ENCODE measurements around the gene ARID4A.
"Not testable (repeated sequence)": the region's sequence is repeated elsewhere in the genome, so short reads cannot be mapped to it uniquely, and the experiment has no call there.

The ARID4A gene

DNA sequence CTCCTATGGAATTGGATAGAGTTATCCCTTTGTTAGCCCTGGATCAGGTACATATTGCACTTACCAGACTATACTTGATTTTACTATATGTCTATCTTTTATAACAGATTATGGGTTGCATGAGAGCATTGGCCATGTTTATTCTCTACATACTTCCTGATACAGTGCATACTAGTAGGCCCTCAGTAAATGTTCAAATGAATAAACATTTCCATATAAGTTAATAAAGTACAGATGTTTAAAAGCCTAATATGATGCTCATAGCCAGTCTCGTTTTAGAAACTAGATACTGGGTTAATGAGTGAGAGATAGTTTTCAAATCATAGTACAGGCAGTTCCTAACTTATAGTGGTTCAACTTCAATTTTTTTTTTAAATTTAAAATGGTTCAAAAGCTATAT is 57.9 kb downstream of the ARID4A start:
- no peaks in the 10 kb centered on the region for H3K27me3 ChIP-seq (ENCODE audit: insufficient read depth, low read depth, severe bottlenecking)
- TF ChIP-seq, protein P1, sequence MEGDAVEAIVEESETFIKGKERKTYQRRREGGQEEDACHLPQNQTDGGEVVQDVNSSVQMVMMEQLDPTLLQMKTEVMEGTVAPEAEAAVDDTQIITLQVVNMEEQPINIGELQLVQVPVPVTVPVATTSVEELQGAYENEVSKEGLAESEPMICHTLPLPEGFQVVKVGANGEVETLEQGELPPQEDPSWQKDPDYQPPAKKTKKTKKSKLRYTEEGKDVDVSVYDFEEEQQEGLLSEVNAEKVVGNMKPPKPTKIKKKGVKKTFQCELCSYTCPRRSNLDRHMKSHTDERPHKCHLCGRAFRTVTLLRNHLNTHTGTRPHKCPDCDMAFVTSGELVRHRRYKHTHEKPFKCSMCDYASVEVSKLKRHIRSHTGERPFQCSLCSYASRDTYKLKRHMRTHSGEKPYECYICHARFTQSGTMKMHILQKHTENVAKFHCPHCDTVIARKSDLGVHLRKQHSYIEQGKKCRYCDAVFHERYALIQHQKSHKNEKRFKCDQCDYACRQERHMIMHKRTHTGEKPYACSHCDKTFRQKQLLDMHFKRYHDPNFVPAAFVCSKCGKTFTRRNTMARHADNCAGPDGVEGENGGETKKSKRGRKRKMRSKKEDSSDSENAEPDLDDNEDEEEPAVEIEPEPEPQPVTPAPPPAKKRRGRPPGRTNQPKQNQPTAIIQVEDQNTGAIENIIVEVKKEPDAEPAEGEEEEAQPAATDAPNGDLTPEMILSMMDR (IDR thresholded peaks at IDR 0.05; ENCODE audit: low read depth, low read length) = no peak
- no peaks in the 10 kb centered on the region for H3K9me3 ChIP-seq (ENCODE audit: severe bottlenecking)
- no peak for DNase-seq
- H3K36me3 ChIP-seq = peaks cover 38% of the 10 kb centered on the region
- no peak overlapping the region for H3K4me3 ChIP-seq (ENCODE audit: low read depth, low read length)
- no peak overlapping the region for H3K27ac ChIP-seq

DNA sequence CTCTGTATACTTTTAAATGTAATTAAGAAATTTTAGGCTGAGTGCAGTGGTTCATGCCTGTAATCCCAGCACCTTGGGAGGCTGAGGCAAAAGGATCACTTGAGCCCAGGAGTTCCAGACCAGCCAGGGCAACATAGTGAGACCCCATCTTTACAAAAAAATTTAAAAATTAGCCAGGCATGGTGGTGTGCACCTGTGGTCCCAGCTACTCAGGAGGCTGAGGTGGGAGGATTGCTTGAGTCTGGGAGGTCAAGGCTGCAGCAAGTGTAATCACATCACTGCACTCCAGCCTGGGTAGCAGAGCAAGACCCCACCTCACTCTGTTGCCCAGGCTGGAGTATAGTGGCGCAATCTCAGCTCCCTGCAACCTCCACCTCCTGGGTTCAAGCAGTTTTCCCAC is 63.9 kb downstream of the ARID4A start:
- not testable (repeated sequence) for H3K9me3 ChIP-seq (ENCODE audit: severe bottlenecking); H3K27ac ChIP-seq; H3K4me3 ChIP-seq (ENCODE audit: low read depth, low read length); DNase-seq; H3K27me3 ChIP-seq (ENCODE audit: insufficient read depth, low read depth, severe bottlenecking)
- H3K36me3 ChIP-seq = peaks cover 38% of the 10 kb centered on the region

DNA sequence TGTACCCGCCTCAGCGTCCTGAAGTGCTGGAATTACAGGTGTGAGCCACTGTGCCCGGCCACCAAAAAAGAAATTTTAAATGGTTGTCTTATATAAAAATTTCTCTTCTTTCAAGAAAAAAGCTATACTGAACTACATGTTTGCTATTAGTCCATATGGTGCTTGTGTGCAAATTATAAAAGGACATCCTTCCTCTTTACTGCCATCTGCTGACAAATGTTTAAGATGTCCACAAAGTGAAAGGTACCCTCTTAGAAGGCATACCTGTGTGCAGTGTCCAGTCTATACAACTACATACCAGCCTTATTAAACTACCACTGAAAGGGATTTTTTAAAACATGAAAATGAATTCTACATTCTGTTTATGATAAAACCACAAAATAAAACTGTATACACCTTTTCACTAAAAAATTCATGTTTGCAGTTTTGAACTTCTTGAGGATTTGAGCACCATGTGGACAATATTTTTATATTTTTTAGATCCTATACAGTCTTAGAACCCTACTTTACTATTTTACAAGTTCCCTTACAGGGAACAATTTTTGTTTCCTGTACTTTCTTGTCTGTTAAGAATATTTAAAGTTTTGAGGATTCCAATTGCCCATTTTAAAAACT is 64.5 kb downstream of the ARID4A start:
- Histone ChIP-seq H3K9me3 (ENCODE audit: severe bottlenecking) (no peaks in the 10 kb centered on the region), H3K36me3 (peaks cover 40% of the 10 kb centered on the region), H3K27me3 (ENCODE audit: insufficient read depth, low read depth, severe bottlenecking) (no peaks in the 10 kb centered on the region), H3K4me3 (ENCODE audit: low read depth, low read length) (no peak overlapping the region), H3K27ac (no peak overlapping the region)
- TF ChIP-seq, protein P1 (IDR thresholded peaks at IDR 0.05; ENCODE audit: low read depth, low read length) = no peak
- DNase-seq = no peak

DNA sequence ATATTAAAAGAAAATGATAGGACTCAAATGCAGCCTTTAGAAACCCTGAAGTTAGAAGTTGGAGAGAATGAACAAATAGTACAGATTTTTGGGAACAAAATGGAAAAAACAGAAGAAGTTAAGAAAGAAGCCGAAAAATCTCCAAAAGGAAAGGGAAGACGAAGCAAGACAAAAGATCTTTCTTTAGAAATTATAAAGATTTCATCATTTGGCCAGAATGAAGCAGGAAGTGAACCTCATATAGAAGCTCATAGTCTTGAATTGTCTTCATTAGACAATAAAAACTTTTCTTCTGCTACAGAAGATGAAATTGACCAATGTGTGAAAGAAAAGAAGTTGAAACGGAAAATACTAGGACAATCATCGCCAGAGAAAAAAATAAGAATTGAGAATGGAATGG is 66.0 kb downstream of the ARID4A start:
- H3K27me3 ChIP-seq (ENCODE audit: insufficient read depth, low read depth, severe bottlenecking) = no peaks in the 10 kb centered on the region
- no peak overlapping the region for H3K4me3 ChIP-seq (ENCODE audit: low read depth, low read length)
- no peak overlapping the region for H3K27ac ChIP-seq
- DNase-seq = no peak
- H3K36me3 ChIP-seq = peaks cover 42% of the 10 kb centered on the region
- TF ChIP-seq, protein P1 (IDR thresholded peaks at IDR 0.05; ENCODE audit: low read depth, low read length) = no peak
- H3K9me3 ChIP-seq (ENCODE audit: severe bottlenecking) = no peaks in the 10 kb centered on the region

DNA sequence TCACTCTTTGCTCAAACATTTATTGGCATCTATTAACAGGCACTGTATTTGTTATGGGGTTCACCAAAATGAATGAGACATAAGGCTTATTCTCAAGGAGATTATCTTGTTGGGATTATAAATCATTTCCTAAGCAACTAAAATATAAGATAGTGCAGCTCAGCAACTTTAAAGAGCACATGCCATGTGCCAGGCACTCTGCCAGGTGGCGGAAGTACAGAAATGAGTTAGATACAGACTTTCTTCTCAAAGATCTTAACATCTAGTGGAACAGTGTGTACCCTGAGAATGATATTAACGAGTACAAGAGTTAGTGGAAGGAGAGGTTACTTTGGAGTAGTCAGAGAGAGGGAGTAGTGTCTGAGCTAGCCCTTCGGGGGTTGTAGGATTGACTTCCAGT is 68.9 kb downstream of the ARID4A start:
- peak overlapping the region; percentile 62 for H3K27ac ChIP-seq
- no peak for DNase-seq
- H3K4me3 ChIP-seq (ENCODE audit: low read depth, low read length) = no peak overlapping the region
- H3K36me3 ChIP-seq = peaks cover 33% of the 10 kb centered on the region
- no peaks in the 10 kb centered on the region for H3K27me3 ChIP-seq (ENCODE audit: insufficient read depth, low read depth, severe bottlenecking)
- no peaks in the 10 kb centered on the region for H3K9me3 ChIP-seq (ENCODE audit: severe bottlenecking)
- TF ChIP-seq, protein P1 (IDR thresholded peaks at IDR 0.05; ENCODE audit: low read depth, low read length) = no peak

DNA sequence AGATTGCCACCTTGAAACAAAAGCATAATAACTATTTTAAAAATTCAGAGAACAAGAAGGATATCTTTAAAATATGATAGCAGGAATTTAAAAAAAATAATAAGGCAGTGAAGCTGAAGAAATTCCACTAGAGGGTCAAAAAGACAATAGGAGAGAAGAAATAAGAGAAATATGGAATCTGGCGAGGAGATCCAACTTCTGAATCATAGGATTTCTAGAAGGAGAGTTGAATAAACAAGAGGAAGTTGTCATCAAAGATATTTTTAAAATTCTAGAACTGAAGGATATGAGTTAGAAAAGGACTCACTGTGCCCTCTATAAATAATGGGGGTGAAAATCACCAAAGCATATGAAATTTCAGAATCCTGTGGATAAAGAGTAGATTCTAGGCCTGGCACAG is 70.6 kb downstream of the ARID4A start:
- Histone ChIP-seq H3K36me3 (peaks cover 36% of the 10 kb centered on the region), H3K27ac (no peak overlapping the region), H3K4me3 (ENCODE audit: low read depth, low read length) (no peak overlapping the region), H3K9me3 (ENCODE audit: severe bottlenecking) (no peaks in the 10 kb centered on the region), H3K27me3 (ENCODE audit: insufficient read depth, low read depth, severe bottlenecking) (no peaks in the 10 kb centered on the region)
- TF ChIP-seq, protein P1 (IDR thresholded peaks at IDR 0.05; ENCODE audit: low read depth, low read length) = no peak
- DNase-seq = no peak

Measured in WERI-Rb-1 (cell line).